ENCODE results near the gene MAGEA3. TPM values are rescaled to one million over a fixed set of nuclear protein-coding genes. Genes with fewer than 3 reads are reported as not detected.

Gene MAGEA3
- total RNA-seq, 1 experiment from 2014 or later, result not detected

Other genes with a start within 250 kb of the MAGEA3 start
- not detected in 2 replicates for gene GABRA3, start 247.5 kb upstream of the MAGEA3 start, total RNA-seq (2021)
- not detected in 2 replicates for gene GABRQ, start 60.9 kb upstream of the MAGEA3 start, total RNA-seq (2021)
- gene CSAG2, start 10.5 kb downstream of the MAGEA3 start, total RNA-seq (2021), result not detected in 2 replicates
- gene MAGEA2B, start 15.8 kb downstream of the MAGEA3 start, total RNA-seq (2021), result not detected in 2 replicates
- gene CSAG1, start 34.9 kb downstream of the MAGEA3 start, total RNA-seq (2021), result not detected in 2 replicates
- gene MAGEA12, start 35.0 kb downstream of the MAGEA3 start, total RNA-seq (2021), result not detected in 2 replicates
- not detected in 2 replicates for gene MAGEA2, start 55.0 kb downstream of the MAGEA3 start, total RNA-seq (2021)
- not detected in 2 replicates for gene CSAG3, start 60.4 kb downstream of the MAGEA3 start, total RNA-seq (2021)
- gene MAGEA6, start 70.9 kb downstream of the MAGEA3 start, total RNA-seq (2021), result not detected in 2 replicates
- gene CETN2, start 132.0 kb downstream of the MAGEA3 start, total RNA-seq (2021), result 33.3 and 36.1 TPM in 2 replicates
- gene NSDHL, start 132.3 kb downstream of the MAGEA3 start, total RNA-seq (2021), result 44.4 and 52.0 TPM in 2 replicates
- 2.1 and 2.2 TPM in 2 replicates for gene ZNF185, start 199.3 kb downstream of the MAGEA3 start, total RNA-seq (2021)

All from A673 (cell line).